HFF-Myc (cell line): ENCODE data around the gene TNPO1.

ENCODE experiments used
- DNase-seq: peaks from one replicate; pipeline ENCODE4 v3.0.0-alpha.2; 2011; ENCODE audit warnings: low read depth; ENCODE audit errors: extremely low read depth
- H3K4me3 ChIP-seq: replicated peaks from 2 replicates; pipeline ENCODE4 v1.5.1; 2011; ENCODE audit warnings: low read depth, mild to moderate bottlenecking, control low read depth, low read length
- CTCF ChIP-seq: IDR thresholded peaks from 2 replicates; pipeline ENCODE4 v1.5.1; 2012; ENCODE audit warnings: mild to moderate bottlenecking, low read depth, low read length, control low read depth; ENCODE audit errors: missing control alignments

Gene TNPO1

GRCh38 chr5:72817671-72818266 is 1.3 kb downstream of the TNPO1 start:
- no peak for DNase-seq
- no peak for TF ChIP-seq CTCF

GRCh38 chr5:72818866-72819534 is 2.5 kb downstream of the TNPO1 start:
- DNase-seq, result no peak
- peak overlapping the region; percentile 84 for H3K4me3 ChIP-seq
- peak; percentile 79 for TF ChIP-seq CTCF

More at GRCh38 chr5:72817671-72818266, 1.3 kb downstream of the TNPO1 start:
- peak overlapping the region; percentile 84 for H3K4me3 ChIP-seq

GRCh38 chr5:72821776-72822175 is 5.3 kb downstream of the TNPO1 start:
- no peak for DNase-seq
- no peak overlapping the region for H3K4me3 ChIP-seq
- TF ChIP-seq CTCF, result no peak

GRCh38 chr5:72822944-72823343 is 6.5 kb downstream of the TNPO1 start:
- no peak for TF ChIP-seq CTCF
- DNase-seq, result no peak
- H3K4me3 ChIP-seq, result no peak overlapping the region

GRCh38 chr5:72829707-72830106 is 13.2 kb downstream of the TNPO1 start:
- DNase-seq, result no peak
- no peak overlapping the region for H3K4me3 ChIP-seq
- TF ChIP-seq CTCF, result no peak

GRCh38 chr5:72830362-72830761 is 13.9 kb downstream of the TNPO1 start:
- no peak for DNase-seq
- no peak for TF ChIP-seq CTCF
- no peak overlapping the region for H3K4me3 ChIP-seq
